NOMO-1 (cell line): ENCODE data around the gene POMGNT1.

ENCODE experiments used
- DNase-seq, 2 experiments: peaks; one replicate each; lab custom pipeline; 2025; ENCODE audit not compliant: unreplicated experiment in 2 of 2; lab: John Stamatoyannopoulos, UW

The POMGNT1 gene

GRCh38 chr1:46211051-46211450 is 12.8 kb upstream of the POMGNT1 start:
- DNase-seq: no peak

GRCh38 chr1:46210561-46210960 is 12.3 kb upstream of the POMGNT1 start:
- DNase-seq: no peak

DNA sequence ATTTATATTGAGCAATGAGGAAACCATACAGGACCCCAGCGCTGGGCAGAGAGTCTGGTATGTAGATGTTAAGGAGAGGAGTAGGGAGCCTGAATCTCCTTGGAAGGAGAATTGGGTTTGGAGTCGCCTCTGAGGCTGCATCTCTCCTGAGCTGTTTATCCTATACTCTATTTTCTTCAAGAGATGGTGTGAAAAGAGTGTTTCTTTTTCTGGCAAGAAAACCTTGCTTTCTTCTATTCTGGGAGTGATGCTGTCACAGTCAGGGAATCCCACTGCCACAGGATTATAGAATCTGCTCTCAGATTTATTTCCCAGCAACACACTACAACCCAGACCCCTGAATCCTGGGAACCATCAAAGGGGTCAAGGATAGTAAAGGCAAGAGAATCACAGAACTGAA is 8.2 kb upstream of the POMGNT1 start:
- DNase-seq: no peak

DNA sequence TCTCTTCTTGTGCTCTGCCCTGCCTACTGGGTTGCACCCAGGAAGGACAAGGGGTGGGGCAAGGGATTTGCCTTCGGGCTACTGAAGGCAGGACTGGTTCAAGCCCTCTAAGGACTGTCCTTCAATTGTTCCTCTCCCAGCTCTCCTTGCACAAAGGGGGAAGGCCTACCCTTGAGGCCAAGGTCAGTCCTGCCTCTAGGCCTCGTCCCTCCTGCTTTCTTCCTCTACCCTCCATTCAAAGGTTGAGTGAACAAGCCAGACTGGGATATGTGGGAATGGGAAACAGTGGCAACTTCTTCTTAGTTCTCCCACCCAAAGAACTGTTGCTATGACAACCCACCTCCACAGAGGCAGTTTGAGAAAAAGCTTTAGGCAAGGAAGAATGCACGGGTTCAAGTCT is 7.6 kb upstream of the POMGNT1 start:
- no peak for DNase-seq

DNA sequence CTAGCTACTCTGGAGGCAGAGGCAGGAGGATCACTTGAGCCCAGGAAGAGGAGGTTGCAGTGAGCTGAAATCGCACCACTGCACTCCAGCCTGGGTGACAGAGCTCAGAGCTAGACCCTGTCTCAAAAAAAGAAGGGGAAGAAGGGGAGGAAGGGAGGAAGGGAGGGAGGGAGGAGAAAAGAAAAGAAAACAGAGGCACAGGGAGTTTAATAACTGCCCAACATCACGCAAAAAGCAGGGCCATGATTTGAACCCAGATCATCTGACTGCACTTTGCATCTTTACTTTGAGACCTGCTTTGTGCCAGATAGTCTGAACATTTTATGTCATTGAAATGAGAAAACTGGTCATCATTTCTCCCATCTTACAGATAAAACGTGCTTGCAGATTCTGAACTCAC is 6.9 kb upstream of the POMGNT1 start:
- no peak for DNase-seq

GRCh38 chr1:46204406-46204742 is 6.1 kb upstream of the POMGNT1 start:
- DNase-seq: no peak

GRCh38 chr1:46203738-46204405 is 5.6 kb upstream of the POMGNT1 start:
- DNase-seq: no peak

GRCh38 chr1:46199233-46199749 is 1.1 kb upstream of the POMGNT1 start:
- DNase-seq: no peak

GRCh38 chr1:46197560-46197963 is 672 bp downstream of the POMGNT1 start:
- no peak for DNase-seq

DNA sequence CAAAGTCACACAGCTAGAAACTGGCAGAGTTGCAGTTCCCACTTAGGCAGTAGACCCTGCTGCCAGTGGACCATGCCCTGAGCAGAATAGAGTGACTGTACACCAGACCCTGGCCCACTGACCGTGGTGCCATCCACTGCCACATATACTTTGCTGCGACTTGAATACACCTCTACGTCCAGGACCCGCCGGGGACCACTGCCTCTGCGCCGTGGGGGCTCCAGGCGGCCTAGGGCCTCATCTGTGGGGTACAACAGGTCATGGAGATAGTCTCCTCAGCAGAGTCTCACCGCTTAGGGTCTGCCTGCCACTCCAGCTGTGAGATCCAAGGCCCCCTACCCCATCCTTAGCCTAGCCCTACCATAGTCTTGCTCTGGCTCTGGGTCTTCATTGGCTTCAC is 1.6 kb downstream of the POMGNT1 start:
- DNase-seq: no peak

GRCh38 chr1:46194641-46195193 is 3.5 kb downstream of the POMGNT1 start:
- peak; percentile 44 to 51 for DNase-seq

- no peak for DNase-seq
These were observed 4.2 kb downstream of the POMGNT1 start for GRCh38 chr1:46193984-46194570.

DNA sequence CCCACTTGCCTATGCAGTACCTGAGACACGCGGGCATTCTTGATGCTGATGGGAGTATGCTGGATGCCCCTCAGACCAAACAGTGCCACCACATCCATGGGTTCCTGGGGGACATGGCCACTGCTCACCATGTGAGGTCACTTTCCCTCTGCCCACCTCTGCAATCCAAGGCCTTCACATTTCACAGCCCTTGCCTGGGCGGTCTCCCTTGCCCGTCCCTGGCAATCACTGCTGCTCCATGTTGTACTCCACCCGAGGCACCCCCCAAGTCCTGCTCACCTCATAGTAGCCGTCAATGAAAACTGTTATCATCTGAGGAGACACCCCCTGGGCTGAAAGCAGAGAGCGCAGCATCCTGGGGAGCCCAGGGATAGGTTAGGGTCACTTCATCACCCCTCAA is 4.9 kb downstream of the POMGNT1 start:
- no peak for DNase-seq

DNA sequence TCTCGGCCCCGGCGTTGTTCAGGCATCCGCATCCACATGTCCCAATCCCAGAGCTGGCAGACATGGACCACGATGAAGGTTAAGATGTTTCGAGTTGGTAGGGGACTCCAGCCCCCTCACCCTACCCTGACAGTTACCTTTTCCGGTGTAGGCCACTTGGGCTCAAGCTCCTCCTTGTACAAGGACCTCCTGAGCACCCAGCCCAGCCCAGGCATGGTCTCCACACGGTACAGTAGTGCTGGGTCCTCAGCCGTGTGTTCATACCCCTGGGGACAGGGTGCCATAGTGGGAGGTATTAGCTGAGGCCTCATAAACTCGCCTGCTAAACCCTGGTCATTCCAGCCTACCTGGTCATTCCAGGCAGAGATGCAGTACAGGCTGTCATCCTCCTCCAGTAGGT is 6.1 kb downstream of the POMGNT1 start:
- no peak for DNase-seq

DNA sequence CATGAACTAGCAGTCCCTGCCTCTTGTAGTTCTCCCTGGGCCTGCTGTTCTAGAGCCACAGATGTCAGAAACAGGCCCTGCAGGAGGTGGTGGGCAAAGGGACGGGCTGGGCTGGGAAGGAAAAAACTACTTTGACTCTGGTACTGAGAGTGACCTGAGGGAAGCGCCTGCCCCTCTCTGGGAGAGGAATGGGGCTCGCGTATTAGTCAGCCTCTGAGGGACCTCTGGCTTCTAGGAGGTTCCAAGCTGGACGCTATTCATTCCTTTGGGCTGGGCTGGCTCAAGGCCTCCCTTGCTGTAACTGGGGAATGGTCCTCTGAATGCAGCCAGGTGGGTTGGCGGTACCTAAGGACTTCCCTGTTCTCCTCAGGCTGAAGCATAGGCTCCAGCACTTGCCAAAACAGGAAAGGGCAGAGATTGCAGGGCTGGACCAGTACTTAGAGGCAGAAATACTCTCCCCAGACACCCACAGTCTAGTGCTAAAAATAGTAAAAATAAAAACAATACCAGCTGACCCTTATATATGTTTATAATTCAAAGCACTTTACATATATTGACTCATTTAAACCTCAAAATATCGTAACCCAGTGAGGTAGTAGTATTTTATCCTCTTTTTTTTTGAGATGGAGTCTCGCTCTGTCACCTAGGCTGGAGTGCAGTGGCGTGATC is 7.1 kb downstream of the POMGNT1 start:
- no peak for DNase-seq

DNA sequence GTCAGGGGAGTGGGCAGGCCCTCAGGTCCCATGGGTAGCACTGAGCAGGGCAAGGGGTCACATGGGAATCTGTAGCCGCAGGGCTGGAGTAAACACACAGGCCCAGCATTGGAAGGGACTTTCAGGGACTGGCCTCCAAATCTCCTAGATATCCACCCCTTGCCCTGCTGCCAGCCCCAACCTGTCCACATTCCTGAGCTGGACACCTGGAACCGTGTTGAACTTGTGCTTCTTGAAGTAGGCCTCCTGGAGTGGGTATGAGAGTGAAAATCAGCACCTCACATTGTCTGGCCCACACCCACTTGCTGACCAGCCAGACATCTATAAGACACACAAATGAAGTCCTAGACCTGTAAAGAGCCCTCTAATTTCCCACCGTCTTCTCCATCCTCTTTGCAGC is 7.7 kb downstream of the POMGNT1 start:
- no peak for DNase-seq

- DNase-seq: no peak
These were observed 9.8 kb downstream of the POMGNT1 start for GRCh38 chr1:46188295-46189030.

- DNase-seq: no peak
These were observed 10.9 kb downstream of the POMGNT1 start for GRCh38 chr1:46187106-46187869.

DNA sequence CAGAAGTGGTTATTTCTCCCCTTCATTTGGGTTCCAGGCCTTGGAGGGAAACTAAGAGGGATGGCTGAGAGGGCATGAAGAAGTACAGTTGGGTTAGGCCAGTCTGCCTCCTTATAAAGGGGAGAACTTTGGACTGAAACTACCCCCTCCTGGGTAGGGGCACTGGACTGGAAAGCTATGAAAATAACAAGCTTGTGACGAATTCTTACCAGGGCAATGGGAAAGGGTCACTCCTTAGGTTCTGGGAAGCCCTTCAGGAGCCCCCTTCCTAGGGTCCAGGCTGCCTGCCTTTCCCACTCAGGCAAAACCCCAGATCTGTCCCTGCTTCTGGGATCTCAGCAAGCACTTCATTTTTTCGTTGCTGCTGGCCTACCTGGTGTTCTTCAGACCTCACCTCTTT is 12.2 kb downstream of the POMGNT1 start:
- DNase-seq: no peak

DNA sequence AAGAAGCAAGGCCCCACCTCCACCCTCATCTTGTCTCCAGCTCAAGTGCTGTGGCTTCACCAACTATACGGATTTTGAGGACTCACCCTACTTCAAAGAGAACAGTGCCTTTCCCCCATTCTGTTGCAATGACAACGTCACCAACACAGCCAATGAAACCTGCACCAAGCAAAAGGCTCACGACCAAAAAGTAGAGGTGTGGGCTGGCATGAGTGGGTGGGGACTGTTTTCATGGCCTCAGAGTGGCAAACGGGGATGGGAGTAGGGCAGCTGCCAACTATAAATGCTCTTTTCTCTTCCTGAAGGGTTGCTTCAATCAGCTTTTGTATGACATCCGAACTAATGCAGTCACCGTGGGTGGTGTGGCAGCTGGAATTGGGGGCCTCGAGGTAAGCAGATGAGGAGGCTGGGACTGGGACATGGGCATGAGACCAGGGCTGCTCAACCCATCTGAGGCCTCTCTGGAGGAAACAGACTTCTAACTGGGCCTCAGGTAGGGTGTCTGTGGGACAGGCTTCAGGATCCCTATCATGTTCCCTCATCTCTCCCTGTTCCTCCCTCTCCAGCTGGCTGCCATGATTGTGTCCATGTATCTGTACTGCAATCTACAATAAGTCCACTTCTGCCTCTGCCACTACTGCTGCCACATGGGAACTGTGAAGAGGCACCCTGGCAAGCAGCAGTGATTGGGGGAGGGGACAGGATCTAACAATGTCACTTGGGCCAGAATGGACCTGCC is 13.1 kb downstream of the POMGNT1 start:
- DNase-seq: no peak
